WERI-Rb-1 (cell line): ENCODE results near the gene PPFIBP2.
A peak's percentile ranks its signal among the peaks of the same experiment; 100 is the strongest.

Source experiments
- DNase-seq: peaks from one replicate; pipeline ENCODE4 v3.0.0-alpha.2; 2020
- H3K27ac ChIP-seq: fragments of 250-450 bp; sonication (Bioruptor Pico); 2 replicates; pipeline ENCODE4 v1.5.1; 2020; ENCODE audit warnings: mild to moderate bottlenecking, moderate library complexity
- H3K27me3 ChIP-seq: fragments of 250-450 bp; sonication (Bioruptor Pico); 2 replicates; pipeline ENCODE4 v1.5.1; 2021; ENCODE audit warnings: mild to moderate bottlenecking, low read depth, moderate library complexity; ENCODE audit not compliant: insufficient read depth, severe bottlenecking
- H3K36me3 ChIP-seq: fragments of 250-450 bp; sonication (Bioruptor Pico); 2 replicates; pipeline ENCODE4 v1.5.1; 2020; ENCODE audit warnings: mild to moderate bottlenecking, moderate library complexity
- H3K4me3 ChIP-seq: 2 replicates; pipeline ENCODE4 v1.5.1; 2011; ENCODE audit warnings: low read depth, mild to moderate bottlenecking, control low read depth, low read length
- H3K9me3 ChIP-seq: fragments of 250-450 bp; sonication (Bioruptor Pico); 2 replicates; pipeline ENCODE4 v1.5.1; 2021; ENCODE audit warnings: mild to moderate bottlenecking, moderate library complexity; ENCODE audit not compliant: severe bottlenecking
- TF ChIP-seq, protein P1 (sequence below): IDR thresholded peaks from 2 replicates; pipeline ENCODE4 v1.5.1; 2011; ENCODE audit warnings: low read depth, mild to moderate bottlenecking, control low read depth, inconsistent platforms, low read length

The PPFIBP2 gene

DNA sequence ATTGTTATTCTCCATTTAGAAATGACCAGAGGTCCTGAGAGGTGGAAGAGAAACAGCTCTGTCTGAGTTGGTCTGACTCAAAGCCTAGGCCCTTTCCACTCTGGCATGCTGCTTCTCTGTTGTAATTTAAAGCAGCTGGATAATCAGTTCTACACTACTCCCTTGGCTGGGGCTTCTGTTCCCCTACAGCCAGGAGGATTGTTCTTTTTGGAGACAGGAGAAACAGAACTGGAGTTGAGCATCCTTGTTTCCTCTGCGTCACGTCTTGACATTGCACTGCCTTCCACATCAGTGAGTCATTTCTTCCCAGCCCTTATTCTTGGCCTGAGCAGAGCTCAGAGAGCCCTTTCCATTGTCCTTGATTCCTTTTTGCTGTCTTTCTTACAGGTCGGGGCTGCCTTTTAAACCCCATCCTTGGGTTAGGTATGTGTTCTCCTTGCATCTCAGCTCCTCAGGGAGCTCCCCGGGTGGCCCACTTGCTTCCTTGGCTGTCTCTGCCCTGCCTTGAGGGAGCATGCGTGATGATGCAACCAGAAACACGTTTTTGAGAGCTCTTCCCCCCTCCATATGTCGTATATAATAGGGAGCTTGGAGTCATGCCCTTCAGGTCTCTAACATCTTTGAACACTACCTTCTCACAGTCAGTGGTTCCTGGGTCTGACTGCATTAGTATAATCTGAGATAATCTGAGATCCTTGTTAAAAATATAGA is 123.8 kb downstream of the PPFIBP2 start:
- TF ChIP-seq, protein P1, sequence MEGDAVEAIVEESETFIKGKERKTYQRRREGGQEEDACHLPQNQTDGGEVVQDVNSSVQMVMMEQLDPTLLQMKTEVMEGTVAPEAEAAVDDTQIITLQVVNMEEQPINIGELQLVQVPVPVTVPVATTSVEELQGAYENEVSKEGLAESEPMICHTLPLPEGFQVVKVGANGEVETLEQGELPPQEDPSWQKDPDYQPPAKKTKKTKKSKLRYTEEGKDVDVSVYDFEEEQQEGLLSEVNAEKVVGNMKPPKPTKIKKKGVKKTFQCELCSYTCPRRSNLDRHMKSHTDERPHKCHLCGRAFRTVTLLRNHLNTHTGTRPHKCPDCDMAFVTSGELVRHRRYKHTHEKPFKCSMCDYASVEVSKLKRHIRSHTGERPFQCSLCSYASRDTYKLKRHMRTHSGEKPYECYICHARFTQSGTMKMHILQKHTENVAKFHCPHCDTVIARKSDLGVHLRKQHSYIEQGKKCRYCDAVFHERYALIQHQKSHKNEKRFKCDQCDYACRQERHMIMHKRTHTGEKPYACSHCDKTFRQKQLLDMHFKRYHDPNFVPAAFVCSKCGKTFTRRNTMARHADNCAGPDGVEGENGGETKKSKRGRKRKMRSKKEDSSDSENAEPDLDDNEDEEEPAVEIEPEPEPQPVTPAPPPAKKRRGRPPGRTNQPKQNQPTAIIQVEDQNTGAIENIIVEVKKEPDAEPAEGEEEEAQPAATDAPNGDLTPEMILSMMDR: no peak
- Histone ChIP-seq H3K9me3 (no peaks in the 10 kb centered on the region), H3K27me3 (no peaks in the 10 kb centered on the region), H3K27ac (no peak overlapping the region), H3K4me3 (no peak overlapping the region), H3K36me3 (no peaks in the 10 kb centered on the region)
- no peak for DNase-seq

DNA sequence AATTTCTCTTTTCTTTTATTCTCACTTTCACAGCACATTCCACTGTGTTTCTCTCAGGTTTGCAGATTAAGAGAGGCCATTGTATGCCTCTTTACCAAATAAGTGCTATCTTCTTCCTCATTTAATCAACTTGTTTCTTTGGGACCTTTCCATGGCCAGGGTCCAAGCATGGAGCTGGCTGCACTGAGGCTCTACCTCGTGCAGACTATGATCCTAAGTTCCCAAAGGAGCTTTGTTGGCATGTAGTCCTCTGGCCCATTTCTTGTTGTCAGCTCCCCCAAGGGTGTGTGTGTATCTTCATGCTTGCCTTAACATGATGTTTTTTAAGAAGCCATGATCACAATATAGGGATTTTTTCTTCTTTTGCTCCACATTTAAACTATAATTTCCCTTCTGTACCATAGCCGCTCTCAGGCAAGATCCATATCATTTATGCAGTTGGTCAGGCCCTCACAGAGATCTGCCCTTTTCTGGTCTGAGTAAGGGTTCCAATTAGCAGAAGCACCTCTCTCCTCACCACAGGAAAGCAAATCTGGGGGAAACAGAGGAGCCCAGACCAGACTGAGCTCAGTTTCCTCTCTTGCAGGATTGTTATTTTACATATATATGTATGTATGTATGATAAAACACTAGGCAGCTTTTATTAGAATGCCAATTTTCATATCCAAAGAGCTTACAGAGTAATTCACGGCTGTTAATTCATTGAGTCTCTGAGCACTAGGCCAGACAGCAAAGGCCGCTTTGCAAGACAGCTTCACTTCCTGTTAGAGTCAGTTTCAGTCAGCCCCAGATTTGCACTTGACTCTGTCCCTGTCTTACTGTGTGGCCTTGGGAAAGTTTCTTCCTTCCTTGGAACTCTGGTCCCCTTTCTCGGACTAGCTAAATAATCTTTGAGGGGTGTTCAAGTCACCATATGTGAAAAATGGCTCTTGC is 125.2 kb downstream of the PPFIBP2 start:
- Histone ChIP-seq H3K27ac (no peak overlapping the region), H3K36me3 (no peaks in the 10 kb centered on the region), H3K27me3 (no peaks in the 10 kb centered on the region), H3K4me3 (no peak overlapping the region), H3K9me3 (no peaks in the 10 kb centered on the region)
- TF ChIP-seq, protein P1: no peak
- DNase-seq: no peak

GRCh38 chr11:7639643-7640025 is 125.8 kb downstream of the PPFIBP2 start:
- TF ChIP-seq, protein P1: no peak
- H3K4me3 ChIP-seq: no peak overlapping the region
- no peaks in the 10 kb centered on the region for H3K27me3 ChIP-seq
- H3K36me3 ChIP-seq: no peaks in the 10 kb centered on the region
- no peak overlapping the region for H3K27ac ChIP-seq
- peak; percentile 65 for DNase-seq
- no peaks in the 10 kb centered on the region for H3K9me3 ChIP-seq

DNA sequence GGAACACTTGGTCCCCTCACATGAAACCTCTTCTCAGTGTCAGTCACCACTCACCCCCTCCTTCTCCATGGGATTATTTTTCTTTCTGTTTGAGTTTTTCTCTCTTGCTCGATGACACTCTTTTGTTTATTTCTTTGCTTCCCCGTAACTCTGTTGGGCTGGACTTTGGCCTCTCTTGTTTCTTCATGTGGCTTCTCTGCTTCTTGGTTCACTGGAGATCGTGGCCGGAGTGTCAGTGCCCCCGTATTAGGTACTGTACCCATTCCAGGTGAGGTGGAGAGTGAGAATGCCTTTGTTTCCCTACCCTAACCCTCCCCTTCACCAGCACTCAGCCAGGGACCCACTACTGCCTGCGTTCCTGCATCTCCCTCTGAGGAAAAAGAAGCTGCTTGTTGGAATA is 127.0 kb downstream of the PPFIBP2 start:
- H3K27ac ChIP-seq: no peak overlapping the region
- no peaks in the 10 kb centered on the region for H3K36me3 ChIP-seq
- no peak overlapping the region for H3K4me3 ChIP-seq
- TF ChIP-seq, protein P1: no peak
- no peaks in the 10 kb centered on the region for H3K27me3 ChIP-seq
- DNase-seq: no peak
- H3K9me3 ChIP-seq: no peaks in the 10 kb centered on the region

GRCh38 chr11:7642747-7643146 is 128.9 kb downstream of the PPFIBP2 start:
- Histone ChIP-seq H3K36me3 (no peaks in the 10 kb centered on the region), H3K27ac (no peak overlapping the region), H3K27me3 (no peaks in the 10 kb centered on the region), H3K4me3 (no peak overlapping the region), H3K9me3 (no peaks in the 10 kb centered on the region)
- DNase-seq: no peak
- TF ChIP-seq, protein P1: no peak
